Effector CD4-positive, alpha-beta T cell (primary cell): ENCODE data around the gene TP53BP2.
"Not testable (repeated sequence)": the region's sequence is repeated elsewhere in the genome, so short reads cannot be mapped to it uniquely, and the experiment has no call there.

Experiments
- DNase-seq: peaks from one replicate; pipeline ENCODE4 v3.0.0-alpha.2; 2020

TP53BP2 gene

GRCh38 chr1:223828162-223828848, 17.4 kb downstream of the TP53BP2 start:
- no peak for DNase-seq

DNA sequence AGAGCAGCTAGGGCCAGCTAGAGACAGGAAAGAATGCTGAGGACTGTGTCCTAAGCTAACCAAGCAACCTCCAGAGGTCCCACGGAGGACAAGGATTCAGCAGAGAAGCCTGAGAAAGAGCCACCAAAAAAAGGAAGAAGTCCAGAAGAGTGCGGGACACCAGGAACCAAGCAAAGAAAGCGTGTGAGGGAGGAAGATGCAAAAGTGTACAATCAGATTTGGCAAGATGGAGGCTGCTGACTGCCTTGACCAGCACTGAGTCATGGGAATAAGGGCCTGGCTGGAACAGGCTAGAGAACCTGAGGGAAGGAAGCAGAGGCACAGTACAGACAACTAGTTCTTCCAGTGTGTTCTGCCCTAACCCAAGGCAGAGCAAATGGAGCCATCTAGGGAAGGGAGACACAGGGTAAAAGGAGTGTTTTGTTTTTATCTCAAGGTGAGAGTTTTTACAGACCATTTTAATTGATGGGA, 18.5 kb downstream of the TP53BP2 start:
- DNase-seq: no peak

DNA sequence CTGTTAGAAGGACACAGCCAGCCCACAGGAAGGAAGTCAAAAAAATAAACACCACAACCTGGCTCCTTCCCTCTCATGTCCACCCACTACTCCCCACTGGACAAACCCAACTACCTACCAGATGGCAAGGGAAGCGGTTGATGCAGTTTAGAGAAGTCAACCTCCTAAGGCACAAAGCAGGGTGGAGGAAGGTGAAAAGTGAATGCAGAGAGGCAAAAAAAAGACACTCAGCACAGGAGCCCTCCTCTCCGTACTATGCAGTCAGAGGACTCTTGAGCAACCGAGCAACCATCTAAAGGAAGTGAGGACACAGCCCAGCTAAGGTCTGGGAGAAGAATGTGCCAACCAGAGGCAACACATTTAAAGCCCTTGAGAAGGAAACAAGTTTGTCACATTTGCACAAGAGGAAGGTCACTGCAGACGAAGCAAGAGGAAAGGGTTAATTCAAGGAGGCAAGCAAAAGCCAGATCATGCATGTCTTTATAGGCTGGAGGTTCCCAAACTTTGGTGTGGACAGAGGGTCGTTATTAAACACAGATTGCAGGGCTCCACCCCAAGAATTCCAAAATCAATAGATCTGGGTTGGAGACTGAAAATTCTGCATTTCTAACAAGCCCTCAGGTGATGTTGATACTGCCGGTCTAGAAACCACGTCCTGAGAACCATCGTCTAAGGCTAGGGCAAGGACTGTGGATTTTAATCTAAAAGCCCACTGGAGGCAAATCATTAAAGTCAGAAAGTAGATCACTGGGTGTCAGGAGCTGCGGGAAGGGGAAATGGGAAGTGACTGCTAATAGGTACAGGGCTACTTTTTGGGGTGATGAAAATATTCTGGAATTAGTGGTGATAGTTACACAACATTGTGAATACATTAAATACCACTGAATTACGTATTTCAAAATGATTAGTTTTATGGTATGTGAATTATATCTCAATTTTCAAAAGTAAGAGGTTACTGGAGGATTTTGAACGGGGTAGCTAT, 19.7 kb downstream of the TP53BP2 start:
- DNase-seq: no peak

DNA sequence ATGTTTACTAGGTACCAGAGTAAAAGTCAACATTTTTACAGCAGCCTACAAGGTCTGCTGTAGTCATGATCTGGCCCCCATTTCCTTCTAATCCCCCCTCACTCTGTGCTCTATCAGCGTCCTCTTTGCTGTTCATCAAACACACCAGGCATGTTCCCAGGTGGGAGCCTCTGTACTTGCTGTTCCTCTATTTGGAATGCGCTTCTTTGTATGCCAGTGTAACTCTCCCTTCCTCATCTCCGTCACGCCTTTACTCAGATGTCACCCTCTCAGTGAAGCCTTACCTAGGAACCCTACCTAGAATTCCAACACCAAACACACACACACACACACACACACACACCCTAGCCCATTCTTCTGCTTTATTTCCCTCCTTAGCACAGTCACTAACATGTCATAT, 21.0 kb downstream of the TP53BP2 start:
- DNase-seq: no peak

DNA sequence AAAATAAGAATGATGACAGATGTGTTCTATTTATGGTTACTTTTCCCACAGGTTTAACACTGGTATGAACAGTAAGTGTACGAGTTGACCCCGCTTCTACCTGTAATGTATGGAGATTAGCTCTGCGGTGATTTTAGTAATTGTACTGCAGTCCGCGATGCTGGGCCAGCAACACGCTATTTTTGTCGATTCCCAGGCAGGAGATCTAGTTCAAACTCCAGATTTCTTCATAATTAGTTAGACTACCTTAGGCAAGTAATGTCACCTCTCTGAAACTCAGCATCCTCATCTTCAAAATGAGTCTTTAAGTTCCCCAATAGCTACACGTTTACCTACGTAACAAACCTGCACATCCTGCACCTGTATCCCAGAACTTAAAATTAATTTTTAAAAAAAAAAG, 21.5 kb downstream of the TP53BP2 start:
- DNase-seq: no peak

GRCh38 chr1:223820971-223821370, 24.8 kb downstream of the TP53BP2 start:
- DNase-seq: no peak

GRCh38 chr1:223820515-223820858, 25.3 kb downstream of the TP53BP2 start:
- no peak for DNase-seq

GRCh38 chr1:223819730-223820514, 25.8 kb downstream of the TP53BP2 start:
- DNase-seq: no peak

DNA sequence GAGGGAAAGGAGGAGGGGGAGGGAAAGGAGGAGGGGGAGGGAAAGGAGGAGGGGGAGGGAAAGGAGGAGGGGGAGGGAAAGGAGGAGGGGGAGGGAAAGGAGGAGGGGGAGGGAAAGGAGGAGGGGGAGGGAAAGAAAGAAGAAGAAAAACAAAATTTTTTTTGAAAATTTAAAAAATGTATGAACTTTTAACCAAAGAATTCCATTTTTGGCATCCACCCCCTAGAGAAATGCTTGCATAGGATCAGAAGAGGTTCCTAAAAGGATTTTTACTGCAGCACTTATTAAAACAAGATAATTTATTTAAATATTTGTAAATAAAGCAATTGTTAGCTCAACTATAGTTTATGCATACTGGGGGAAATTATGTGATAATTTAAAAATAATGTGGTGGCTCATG, 28.5 kb downstream of the TP53BP2 start:
- DNase-seq: not testable (repeated sequence)

GRCh38 chr1:223815865-223816264, 29.9 kb downstream of the TP53BP2 start:
- no peak for DNase-seq

- no peak for DNase-seq
Measured at GRCh38 chr1:223815020-223815853, 30.5 kb downstream of the TP53BP2 start.

GRCh38 chr1:223813645-223814044, 32.1 kb downstream of the TP53BP2 start:
- no peak for DNase-seq

GRCh38 chr1:223811634-223812101, 34.1 kb downstream of the TP53BP2 start:
- DNase-seq: no peak

DNA sequence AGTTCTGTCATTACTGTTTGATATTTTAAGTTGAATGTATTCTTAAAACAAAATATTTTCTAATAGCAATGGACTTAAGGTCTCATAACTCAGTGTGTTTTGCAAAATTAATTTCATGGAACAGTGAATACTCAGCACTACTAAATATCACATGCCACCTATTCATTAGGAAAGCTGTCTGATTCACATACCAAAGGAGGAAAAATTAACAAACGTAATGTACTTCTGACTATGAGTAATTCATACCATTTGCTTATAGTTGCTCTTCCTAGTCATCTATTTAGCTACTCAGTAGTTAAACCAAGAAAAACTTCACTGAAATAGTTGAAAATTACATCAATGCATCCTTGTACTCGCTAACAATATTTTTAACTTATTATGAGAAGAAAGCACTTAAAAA, 35.2 kb downstream of the TP53BP2 start:
- no peak for DNase-seq

GRCh38 chr1:223809905-223810304, 35.8 kb downstream of the TP53BP2 start:
- not testable (repeated sequence) for DNase-seq

DNA sequence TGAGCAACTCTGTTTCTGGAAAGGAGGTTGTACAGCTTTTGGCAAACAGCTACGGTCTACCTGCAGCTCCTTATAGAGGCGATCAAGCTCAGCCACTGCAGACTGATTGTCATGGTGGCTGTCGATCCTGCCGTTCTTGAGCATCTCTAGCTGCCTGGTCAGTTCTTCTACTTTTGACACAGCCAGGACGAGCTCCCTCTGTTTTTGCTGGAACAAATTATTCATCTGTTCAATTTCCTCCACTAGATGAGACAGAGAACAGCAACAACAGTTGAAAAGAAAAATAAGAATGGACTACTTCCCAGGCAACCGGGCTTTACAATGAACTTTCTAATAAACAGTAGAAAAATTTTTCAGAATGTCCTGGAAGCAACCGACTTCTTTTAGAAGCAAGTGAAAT, 42.5 kb downstream of the TP53BP2 start:
- DNase-seq: no peak

DNA sequence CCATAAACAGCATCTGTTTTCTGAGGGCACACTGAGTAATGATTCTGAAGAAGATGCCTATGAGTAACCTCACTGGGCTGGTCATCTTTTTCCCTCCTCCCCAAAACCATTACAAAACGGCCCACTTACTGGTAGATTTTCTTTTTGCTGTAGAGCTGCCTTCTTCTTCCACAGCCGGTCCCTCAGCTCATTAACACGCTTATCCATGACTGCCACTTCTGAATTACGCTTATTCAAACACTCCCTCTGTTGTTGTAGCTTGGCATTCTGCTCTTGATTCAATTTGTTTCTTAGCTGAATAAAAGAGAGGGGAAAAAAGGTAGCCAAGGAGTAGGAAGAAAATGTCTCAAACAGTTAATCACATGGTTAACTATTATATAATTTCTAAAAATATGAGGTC, 43.1 kb downstream of the TP53BP2 start:
- DNase-seq: no peak

DNA sequence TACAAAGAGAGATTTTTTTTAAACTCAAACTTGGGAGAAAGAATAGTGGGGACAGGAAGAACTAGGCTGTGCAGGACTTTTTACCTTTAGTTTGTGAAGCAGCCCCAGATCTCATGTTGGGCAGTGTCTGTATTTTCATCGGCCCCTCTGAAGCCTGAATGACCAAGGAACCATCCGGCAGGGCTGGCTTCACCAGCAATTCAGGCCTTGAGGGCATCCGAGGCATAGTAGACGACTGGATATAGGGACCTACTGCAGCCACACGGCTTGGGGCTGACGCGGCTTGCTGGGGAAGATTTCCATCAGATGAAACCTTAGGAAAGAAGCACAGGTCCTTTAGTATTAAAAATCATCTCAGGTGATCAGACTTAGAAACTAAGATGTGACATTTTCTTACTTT, 43.7 kb downstream of the TP53BP2 start:
- DNase-seq: no peak

- no peak for DNase-seq
Measured at GRCh38 chr1:223796210-223796609, 49.5 kb downstream of the TP53BP2 start.

GRCh38 chr1:223794136-223794880, 51.4 kb downstream of the TP53BP2 start:
- DNase-seq: no peak

DNA sequence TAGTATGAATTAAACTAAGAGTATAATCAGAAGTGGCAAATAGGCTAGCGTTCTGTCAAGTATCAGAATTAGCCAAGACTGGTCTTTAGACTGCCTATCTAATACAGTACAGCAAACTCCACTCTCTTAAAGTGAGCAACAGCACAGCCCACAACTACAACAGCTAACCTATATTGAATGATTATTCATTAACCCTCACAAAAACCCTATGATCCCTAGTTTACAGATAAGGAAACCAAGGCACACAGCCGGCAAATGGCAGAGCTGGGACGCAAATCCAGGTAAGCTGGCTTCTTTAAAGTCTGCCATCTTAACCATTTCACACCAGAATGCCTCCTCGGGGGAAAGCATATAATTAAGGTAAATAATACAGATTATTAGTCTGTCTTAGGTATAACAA, 52.0 kb downstream of the TP53BP2 start:
- no peak for DNase-seq
